HG03196 (cell line): ENCODE results near the gene CMC2.

ENCODE experiments used
- ATAC-seq: cut with Tn5 transposase; IDR thresholded peaks from one replicate; pipeline ENCODE4 v1.9.1; 2021; ENCODE audit not compliant: unreplicated experiment

Gene CMC2

DNA sequence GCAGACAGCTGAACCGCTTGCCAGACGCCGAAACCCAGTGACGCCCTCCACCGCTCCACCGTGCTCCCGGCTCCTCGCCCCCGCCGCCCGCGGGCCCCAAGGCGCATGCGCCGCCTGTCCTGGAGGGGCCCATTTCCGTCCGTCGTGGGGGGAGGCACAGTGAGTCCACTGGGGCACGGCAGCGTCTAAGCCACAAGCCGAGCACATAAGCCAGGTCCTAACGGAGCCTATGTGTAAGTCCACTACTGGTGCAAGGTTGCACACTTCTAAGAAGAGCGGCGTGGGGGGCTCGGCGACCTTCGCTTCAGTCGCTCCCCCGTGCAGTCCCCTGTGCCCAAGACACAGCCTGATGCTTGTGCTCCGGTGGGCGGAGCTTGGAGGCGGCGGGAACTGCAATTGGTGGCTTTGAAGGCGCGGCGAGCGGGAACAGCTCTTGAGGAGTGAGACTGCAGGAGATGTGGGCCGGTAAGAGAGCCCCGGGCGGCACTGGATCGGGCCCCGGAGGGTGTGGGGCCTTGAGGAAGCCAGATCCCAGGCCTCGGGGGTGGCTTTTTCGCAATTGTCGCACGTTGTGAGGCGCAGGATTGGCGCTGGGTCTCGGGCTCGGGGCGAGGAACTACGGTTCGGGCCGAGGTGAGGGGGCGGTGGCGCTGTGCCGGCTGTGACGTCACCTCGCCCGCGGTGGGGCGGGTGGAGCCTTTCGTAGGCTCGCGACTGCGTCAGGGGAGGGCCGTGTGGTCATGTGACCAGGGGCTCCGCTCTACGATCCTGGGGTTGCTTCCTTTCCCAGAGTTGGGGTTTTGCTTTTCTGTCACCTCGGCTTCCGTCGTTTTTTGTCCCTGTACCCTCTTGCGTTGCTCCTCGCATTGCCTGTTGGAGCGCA lies at the start of gene CMC2, which contains the start of gene CENPN:
TSS of gene CMC2 (minus strand) at position 73 of the 883 bp plus-strand sequence. CDS start 9,491 bp downstream, outside the sequence.
TSS of gene CENPN (plus strand) at position 402 of the 883 bp plus-strand sequence. CDS start 4,726 bp downstream, outside the sequence.
- ATAC-seq: peak; percentile 79

GRCh38 chr16:81053761-81054160 lies 47.1 kb upstream of the CMC2 start:
- ATAC-seq: no peak

DNA sequence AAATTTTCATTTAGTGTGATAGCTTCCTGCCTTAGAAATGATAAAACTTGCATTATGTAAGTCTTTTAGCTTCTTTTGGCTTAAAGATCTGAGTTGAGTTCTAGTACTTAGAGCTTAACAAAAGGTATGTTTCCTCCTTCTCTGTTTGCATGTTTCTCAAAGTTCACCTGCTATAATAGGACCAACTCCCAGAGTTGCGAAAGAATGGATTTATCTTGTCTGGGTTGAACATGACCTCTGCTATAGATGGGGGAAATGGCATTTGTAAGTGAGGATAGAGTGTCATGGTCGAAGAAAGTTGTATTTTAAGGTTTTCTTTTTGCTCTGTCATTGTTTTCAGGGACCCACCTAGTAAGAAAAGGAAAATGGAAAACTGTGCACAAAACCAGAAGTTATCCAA lies 36.1 kb upstream of the CMC2 start:
- ATAC-seq: no peak

DNA sequence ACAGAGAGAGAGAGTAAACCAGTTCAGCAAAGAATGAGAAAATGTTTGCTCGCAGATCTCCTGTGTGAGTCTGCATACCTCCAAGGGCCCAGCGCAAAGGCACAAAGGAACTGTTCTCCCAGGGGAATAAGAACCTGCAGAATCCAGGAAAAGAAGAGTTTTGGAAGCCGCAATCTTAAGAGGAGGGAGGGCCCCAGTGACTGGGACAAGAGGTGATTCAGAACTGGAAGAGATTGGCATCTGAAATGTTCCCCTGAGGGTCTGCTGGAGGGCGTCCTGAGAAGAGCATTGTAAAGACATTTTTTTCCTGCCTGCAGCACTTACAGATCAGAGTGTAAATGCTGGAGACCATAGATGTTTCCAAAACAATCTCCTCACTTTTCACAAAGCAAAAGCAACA lies 35.0 kb upstream of the CMC2 start:
- ATAC-seq: no peak

- ATAC-seq: no peak
These were observed 34.2 kb upstream of the CMC2 start for GRCh38 chr16:81040842-81041241.

DNA sequence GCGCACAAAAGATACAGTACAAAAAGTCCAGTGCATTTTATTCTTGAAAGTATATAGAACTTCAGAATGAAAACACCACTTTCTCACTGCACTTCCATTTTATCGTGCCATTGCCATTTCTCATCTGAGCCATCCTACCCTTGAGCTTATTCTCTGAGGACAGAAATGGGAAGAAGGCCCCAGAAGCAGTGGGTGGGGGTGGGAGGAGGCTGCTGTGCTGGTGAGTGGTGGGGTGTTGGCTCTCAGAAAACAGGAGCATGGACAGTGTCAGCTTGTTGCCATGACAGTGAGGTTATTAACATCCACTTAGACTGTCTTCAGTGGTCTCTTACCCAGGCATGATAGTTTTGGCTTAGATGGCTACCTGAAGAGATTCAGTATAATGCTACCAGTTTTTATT lies 33.4 kb upstream of the CMC2 start:
- ATAC-seq: no peak

GRCh38 chr16:81036751-81037350 lies 30.2 kb upstream of the CMC2 start:
- ATAC-seq: no peak

DNA sequence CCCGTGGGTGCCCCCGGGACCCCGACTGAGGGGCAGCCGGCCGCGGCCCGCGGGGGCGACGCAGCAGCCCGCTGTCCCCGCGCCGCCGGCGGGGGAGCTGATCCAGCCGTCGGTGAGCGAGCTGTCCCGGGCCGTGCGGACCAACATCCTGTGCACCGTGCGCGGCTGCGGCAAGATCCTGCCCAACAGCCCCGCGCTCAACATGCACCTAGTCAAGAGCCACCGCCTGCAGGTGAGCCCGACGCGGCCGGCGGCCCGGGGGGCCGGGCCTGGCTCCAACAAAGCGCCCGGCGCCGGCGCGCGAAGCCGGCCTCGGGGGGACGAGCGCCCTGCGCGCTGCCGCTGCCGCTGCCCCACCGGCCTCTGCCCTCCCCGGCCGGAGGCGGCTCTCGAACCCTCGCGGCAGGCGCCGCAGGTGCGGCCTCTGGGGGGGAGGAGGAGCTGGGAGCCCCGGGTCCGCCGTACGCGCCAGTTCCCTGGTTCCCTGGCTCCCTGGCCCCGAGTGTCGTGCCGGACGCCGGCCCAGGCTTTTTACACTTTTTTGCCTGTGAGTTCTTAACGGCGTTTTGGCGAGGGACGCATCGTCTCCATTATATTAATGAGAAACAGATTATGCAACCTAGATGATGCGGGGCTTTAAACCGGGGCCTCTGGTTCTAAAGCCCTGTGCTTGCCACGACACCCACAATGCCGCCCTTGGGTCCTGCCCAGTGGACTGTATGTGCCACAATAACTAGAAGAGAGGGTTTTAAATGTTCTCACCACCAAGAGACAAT lies 29.5 kb upstream of the CMC2 start:
- ATAC-seq: peak; percentile 37

- ATAC-seq: peak; percentile 92
These were observed 28.8 kb upstream of the CMC2 start, which contains the start of gene ATMIN for GRCh38 chr16:81035398-81035974. Gene ATMIN (plus strand): TSS chr16:81035842. CDS start chr16:81035871, 29 bp downstream.

DNA sequence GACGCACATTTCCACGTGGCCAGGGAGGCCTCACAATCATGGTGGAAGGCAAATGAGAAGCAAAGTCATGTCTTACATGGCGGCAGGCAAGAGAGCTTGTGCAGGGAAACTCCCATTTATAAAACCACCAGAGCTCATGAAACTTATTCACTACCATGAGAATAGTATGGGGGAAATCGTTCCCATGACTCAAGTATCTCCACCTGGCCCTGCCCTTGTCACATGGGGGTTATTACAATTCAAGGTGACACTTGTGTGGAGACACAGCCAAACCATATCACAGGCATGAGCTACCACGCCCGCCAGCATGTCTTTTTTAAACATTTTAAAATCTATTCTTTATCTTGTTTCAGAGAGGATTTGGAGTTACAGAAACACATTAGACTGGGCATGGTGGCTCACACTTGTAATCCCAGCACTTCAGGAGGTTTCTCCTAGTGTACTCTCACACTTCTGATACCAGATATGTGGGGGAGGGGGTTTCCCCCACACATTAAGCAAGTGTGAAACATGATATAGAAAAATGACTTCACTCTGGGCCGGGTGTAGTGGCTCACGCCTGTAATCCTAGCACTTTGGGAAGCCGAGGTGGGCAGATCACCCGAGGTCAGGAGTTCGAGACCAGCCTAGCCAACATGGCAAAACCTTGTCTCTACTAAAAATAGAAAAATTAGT lies 23.4 kb upstream of the CMC2 start:
- no peak for ATAC-seq

- no peak for ATAC-seq
These were observed 19.7 kb upstream of the CMC2 start for GRCh38 chr16:81026429-81026828.

- ATAC-seq: no peak
These were observed 11.8 kb upstream of the CMC2 start for GRCh38 chr16:81018496-81018895.

DNA sequence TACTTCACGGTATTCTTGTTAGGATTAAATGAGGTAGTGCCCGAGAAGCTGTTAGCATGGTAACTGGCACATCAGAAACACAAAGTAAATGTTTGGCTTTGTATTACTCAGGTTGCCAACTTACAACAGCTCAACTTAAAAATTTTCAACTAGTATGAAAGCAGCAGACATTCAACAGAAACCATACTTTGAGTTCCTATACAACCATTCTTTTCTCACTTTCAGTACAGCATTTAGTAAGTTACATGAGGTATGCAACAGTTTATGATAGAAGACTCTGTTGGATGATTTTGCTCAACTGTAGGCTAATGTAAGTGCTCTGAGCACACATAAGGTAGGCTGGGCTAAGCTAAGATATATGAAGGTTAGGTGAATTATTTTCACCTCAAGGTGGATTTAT lies 8.0 kb upstream of the CMC2 start:
- ATAC-seq: no peak

- ATAC-seq: no peak
These were observed 6.3 kb upstream of the CMC2 start for GRCh38 chr16:81012974-81013373.

- no peak for ATAC-seq
These were observed 1.8 kb upstream of the CMC2 start for GRCh38 chr16:81008505-81008789.

DNA sequence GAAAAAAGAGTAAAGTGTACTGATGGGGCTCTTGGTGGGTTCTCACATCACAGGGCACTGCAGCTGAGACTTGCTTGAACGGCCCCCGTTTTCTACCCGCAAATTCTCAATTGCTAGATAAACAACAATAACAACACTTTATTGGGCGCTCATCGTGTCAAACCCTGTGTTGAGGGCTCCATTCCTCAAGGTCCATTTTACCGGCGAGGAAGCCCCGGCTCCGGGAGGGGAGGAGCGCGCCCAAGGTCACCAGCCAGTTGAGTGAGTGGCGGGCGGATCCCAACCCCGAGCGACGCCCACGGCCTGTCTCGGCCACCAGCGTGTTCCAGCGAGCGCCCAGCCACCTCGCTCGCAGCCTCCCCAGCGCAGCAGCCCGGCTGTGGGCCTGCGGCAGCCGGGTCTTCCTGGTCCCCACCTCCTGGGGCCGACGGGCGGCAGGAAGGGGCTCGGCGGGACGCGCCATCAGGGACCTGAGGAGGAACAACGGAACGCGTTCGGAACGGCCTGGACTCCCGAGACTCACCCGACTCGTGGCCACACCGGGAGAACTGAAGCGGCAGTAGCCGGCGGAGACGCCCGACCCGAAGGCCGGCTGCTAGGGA lies 373 bp downstream of the CMC2 start:
- peak; percentile 38 for ATAC-seq

- ATAC-seq: no peak
These were observed 999 bp downstream of the CMC2 start for GRCh38 chr16:81005610-81006161.

- no peak for ATAC-seq
These were observed 1.9 kb downstream of the CMC2 start for GRCh38 chr16:81004646-81005353.
